GM23248 (cell line): Measurements from ENCODE around the gene HTATSF1. TPM values are rescaled to one million over a fixed set of nuclear protein-coding genes. Genes with fewer than 3 reads are reported as not detected.

Source experiments
- DNase-seq: peaks from one replicate; pipeline ENCODE4 v3.0.0-alpha.2; 2015
- H2AFZ ChIP-seq: fragments of 200-600 bp; sonication (generic); 2 replicates; pipeline ENCODE4 v1.6.1; 2016; ENCODE audit warnings: antibody characterized with exemption
- H3F3A ChIP-seq: fragments of 200-600 bp; sonication (generic); 2 replicates; pipeline ENCODE4 v1.6.1; 2016; ENCODE audit warnings: mild to moderate bottlenecking, antibody characterized with exemption, mixed run types; ENCODE audit not compliant: insufficient read depth
- H3K27ac ChIP-seq: fragments of 200-600 bp; sonication (generic); 2 replicates; pipeline ENCODE4 v1.5.1; 2016; ENCODE audit warnings: mild to moderate bottlenecking
- H3K27me3 ChIP-seq: fragments of 200-600 bp; sonication (generic); replicated peaks from 2 replicates; pipeline ENCODE4 v1.6.1; 2016; ENCODE audit warnings: mild to moderate bottlenecking; ENCODE audit not compliant: insufficient read depth
- H3K36me3 ChIP-seq: fragments of 200-600 bp; sonication (generic); 2 replicates; pipeline ENCODE4 v1.6.1; 2016; ENCODE audit warnings: low read depth, mild to moderate bottlenecking
- H3K4me1 ChIP-seq: fragments of 200-600 bp; sonication (generic); 2 replicates; pipeline ENCODE4 v1.6.1; 2016; ENCODE audit warnings: mild to moderate bottlenecking; ENCODE audit not compliant: insufficient read depth
- H3K4me2 ChIP-seq: fragments of 200-600 bp; sonication (generic); one replicate; pipeline ENCODE4 v1.6.1; 2016; ENCODE audit warnings: mild to moderate bottlenecking; ENCODE audit not compliant: unreplicated experiment
- H3K4me3 ChIP-seq: fragments of 200-600 bp; sonication (generic); 2 replicates; pipeline ENCODE4 v1.5.1; 2016; ENCODE audit warnings: mild to moderate bottlenecking
- H3K79me2 ChIP-seq: fragments of 200-600 bp; sonication (generic); 2 replicates; pipeline ENCODE4 v1.6.1; 2016; ENCODE audit warnings: mild to moderate bottlenecking; ENCODE audit not compliant: insufficient read depth
- H3K9ac ChIP-seq: fragments of 200-600 bp; sonication (generic); 2 replicates; pipeline ENCODE4 v1.6.1; 2016; ENCODE audit warnings: mild to moderate bottlenecking
- H3K9me2 ChIP-seq: fragments of 200-600 bp; sonication (generic); 2 replicates; pipeline ENCODE4 v1.6.1; 2016; ENCODE audit warnings: mixed run types, mild to moderate bottlenecking, moderate library complexity; ENCODE audit not compliant: insufficient read depth
- H3K9me3 ChIP-seq: fragments of 200-600 bp; sonication (generic); one replicate; pipeline ENCODE4 v1.6.1; 2017; ENCODE audit warnings: low read depth
- H4K20me1 ChIP-seq: fragments of 200-600 bp; sonication (generic); 2 replicates; pipeline ENCODE4 v1.6.0; 2016; ENCODE audit not compliant: insufficient read depth
- EZH2 ChIP-seq: fragments of 200-600 bp; sonication (generic); IDR thresholded peaks from 2 replicates; pipeline ENCODE4 v1.6.1; 2018; ENCODE audit warnings: antibody characterized with exemption, mild to moderate bottlenecking; ENCODE audit not compliant: insufficient read depth, poor library complexity, severe bottlenecking
- EZH2phosphoT487 ChIP-seq: fragments of 200-600 bp; sonication (generic); IDR thresholded peaks from 2 replicates; pipeline ENCODE4 v1.6.1; 2018; ENCODE audit warnings: antibody characterized with exemption, moderate library complexity, mild to moderate bottlenecking, low read depth; ENCODE audit not compliant: insufficient read depth
- WGBS, 2 experiments: methylation state at CpG; one replicate each; pipeline ENCODE4 v1.1.6; 2015 to 2017; ENCODE audit warnings: low lambda C conversion rate in 2 of 2, low coverage in 1 of 2; ENCODE audit errors: missing lambda C conversion rate in 2 of 2; 5-methylcytosine and 5-hydroxymethylcytosine counted together
- in situ Hi-C: fragments of 300-500 bp; cut with MboI; formaldehyde crosslinking; loops from 2 replicates; pipeline ENCODE4 v1.15.0; 2020
- polyA plus RNA-seq: library from polyadenylated mRNA; unstranded; fragments of >200 nt; fragmentation: Nextera tagmentation; extraction: Ambion mirVana; gene quantifications from 2 replicates; pipeline ENCODE4 v1.2.1, GENCODE V29; 2016
- total RNA-seq: library from RNA; depleted of rRNA; stranded (reverse); fragments of >200 nt; shearing (Covaris generic); gene quantifications from 2 replicates; pipeline ENCODE4 v1.2.3, GENCODE V29; 2014

HTATSF1 gene
- total and polyA plus RNA-seq, 2 experiments from 2014 or later = 46.9 to 51.5 TPM

DNA sequence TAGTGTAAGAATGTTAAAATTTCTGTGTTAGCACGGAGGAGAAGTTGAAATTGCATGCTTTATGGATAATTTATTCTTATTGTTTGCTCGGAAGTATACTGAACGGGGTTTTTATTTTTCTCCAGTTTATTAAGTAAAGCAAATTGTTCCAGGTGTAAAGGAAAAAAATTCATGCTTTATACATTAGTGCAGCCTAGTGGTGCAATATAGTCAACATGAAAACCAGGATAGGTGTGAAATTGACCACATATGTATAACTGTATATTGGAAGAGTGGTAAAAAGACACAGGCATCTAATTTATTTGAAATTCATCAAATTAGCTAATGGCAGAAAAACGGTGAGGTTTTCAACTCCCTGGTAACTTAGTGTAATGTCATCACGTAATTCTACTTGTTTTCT is 8.7 kb upstream of the HTATSF1 start:
- in situ Hi-C loops = no loop called here
- H3K9me3 ChIP-seq = no peaks in the 10 kb centered on the region
- H3K36me3 ChIP-seq = no peaks in the 10 kb centered on the region
- no peaks in the 10 kb centered on the region for H3K27me3 ChIP-seq
- no peak for DNase-seq
- WGBS, 2 experiments = 30 to 36% methylated on average over 5 of the region's 5 CpGs
- H3K9ac ChIP-seq = no peak overlapping the region
- H3K79me2 ChIP-seq = no peaks in the 10 kb centered on the region
- H3K27ac ChIP-seq = no peak overlapping the region
- no peaks in the 10 kb centered on the region for H3K4me1 ChIP-seq
- H3K9me2 ChIP-seq = no peaks in the 10 kb centered on the region
- no peak overlapping the region for H3K4me2 ChIP-seq
- H3K4me3 ChIP-seq = no peak overlapping the region
- no peak overlapping the region for H2AFZ ChIP-seq
- H4K20me1 ChIP-seq = no peaks in the 10 kb centered on the region
- H3F3A ChIP-seq = no peaks in the 10 kb centered on the region
- TF ChIP-seq EZH2phosphoT487 (no peak), EZH2 (no peak)

DNA sequence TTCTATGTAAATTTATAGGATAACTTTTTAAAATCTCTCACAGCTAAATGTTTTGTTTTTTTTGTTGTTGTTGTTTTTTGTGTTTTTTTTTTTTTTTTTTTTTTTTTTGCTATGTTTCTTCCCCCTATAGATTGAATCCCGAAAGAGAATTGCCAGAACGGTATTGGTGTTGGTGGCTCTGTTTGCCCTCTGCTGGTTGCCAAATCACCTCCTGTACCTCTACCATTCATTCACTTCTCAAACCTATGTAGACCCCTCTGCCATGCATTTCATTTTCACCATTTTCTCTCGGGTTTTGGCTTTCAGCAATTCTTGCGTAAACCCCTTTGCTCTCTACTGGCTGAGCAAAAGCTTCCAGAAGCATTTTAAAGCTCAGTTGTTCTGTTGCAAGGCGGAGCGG is 5.6 kb upstream of the HTATSF1 start:
- no peak overlapping the region for H3K9ac ChIP-seq
- H3K4me3 ChIP-seq = no peak overlapping the region
- no peaks in the 10 kb centered on the region for H3K9me3 ChIP-seq
- H3K79me2 ChIP-seq = no peaks in the 10 kb centered on the region
- H3F3A ChIP-seq = peaks cover 9% of the 10 kb centered on the region; the same call in 1 of the 2 replicates
- H3K4me1 ChIP-seq = peaks cover 3% of the 10 kb centered on the region; the same call in 1 of the 2 replicates
- no peak overlapping the region for H2AFZ ChIP-seq
- no peak overlapping the region for H3K4me2 ChIP-seq
- in situ Hi-C loops = no loop called here
- DNase-seq = no peak
- TF ChIP-seq EZH2phosphoT487 (no peak), EZH2 (no peak)
- no peaks in the 10 kb centered on the region for H3K36me3 ChIP-seq
- H4K20me1 ChIP-seq = no peaks in the 10 kb centered on the region
- no peak overlapping the region for H3K27ac ChIP-seq
- no peaks in the 10 kb centered on the region for H3K27me3 ChIP-seq
- H3K9me2 ChIP-seq = no peaks in the 10 kb centered on the region
- WGBS, 2 experiments = 61 to 68% methylated on average over 6 of the region's 6 CpGs

- Histone ChIP-seq H3K4me3 (no peak overlapping the region), H3K4me2 (no peak overlapping the region), H3K27ac (no peak overlapping the region), H4K20me1 (no peaks in the 10 kb centered on the region), H3K27me3 (no peaks in the 10 kb centered on the region), H3K4me1 (peaks cover 3% of the 10 kb centered on the region; the same call in 1 of the 2 replicates), H3K9ac (no peak overlapping the region), H3K9me2 (no peaks in the 10 kb centered on the region), H3F3A (peaks cover 9% of the 10 kb centered on the region; the same call in 1 of the 2 replicates), H3K36me3 (no peaks in the 10 kb centered on the region), H3K79me2 (peaks cover 5% of the 10 kb centered on the region), H2AFZ (no peak overlapping the region), H3K9me3 (no peaks in the 10 kb centered on the region)
- WGBS, 2 experiments = 0% methylated on average over 1 of the region's 1 CpG
- TF ChIP-seq EZH2 (no peak), EZH2phosphoT487 (no peak)
- no peak for DNase-seq
- in situ Hi-C loops = no loop called here
Measured at GRCh38 chrX:136493011-136493410, 4.4 kb upstream of the HTATSF1 start.

- in situ Hi-C loops = no loop called here
- Histone ChIP-seq H3K4me2 (no peak overlapping the region), H3K4me3 (no peak overlapping the region), H3K27ac (no peak overlapping the region), H3K9me3 (no peaks in the 10 kb centered on the region), H4K20me1 (no peaks in the 10 kb centered on the region), H3F3A (peaks cover 9% of the 10 kb centered on the region; the same call in 1 of the 2 replicates), H3K9me2 (no peaks in the 10 kb centered on the region), H3K4me1 (peaks cover 13% of the 10 kb centered on the region), H3K79me2 (peaks cover 25% of the 10 kb centered on the region), H3K36me3 (no peaks in the 10 kb centered on the region), H3K27me3 (no peaks in the 10 kb centered on the region), H3K9ac (no peak overlapping the region), H2AFZ (no peak overlapping the region)
- 84 to 93% methylated on average over 3 to 4 of the region's 4 CpGs for WGBS, 2 experiments
- no peak for DNase-seq
- TF ChIP-seq EZH2 = no peak
- TF ChIP-seq EZH2phosphoT487 = no peak
Measured at GRCh38 chrX:136495043-136495442, 2.3 kb upstream of the HTATSF1 start.
